ENCODE data around the gene INSM1. TPM values are rescaled to one million over a fixed set of nuclear protein-coding genes. Genes with fewer than 3 reads are reported as not detected.

INSM1 gene
- total and polyA plus RNA-seq, 10 of the 15 experiments (the other 5 are each of a cell fraction or from before 2014, with no cell fraction given) = 0.03 to 0.11 (median 0.04) TPM; not detected in 7

DNA sequence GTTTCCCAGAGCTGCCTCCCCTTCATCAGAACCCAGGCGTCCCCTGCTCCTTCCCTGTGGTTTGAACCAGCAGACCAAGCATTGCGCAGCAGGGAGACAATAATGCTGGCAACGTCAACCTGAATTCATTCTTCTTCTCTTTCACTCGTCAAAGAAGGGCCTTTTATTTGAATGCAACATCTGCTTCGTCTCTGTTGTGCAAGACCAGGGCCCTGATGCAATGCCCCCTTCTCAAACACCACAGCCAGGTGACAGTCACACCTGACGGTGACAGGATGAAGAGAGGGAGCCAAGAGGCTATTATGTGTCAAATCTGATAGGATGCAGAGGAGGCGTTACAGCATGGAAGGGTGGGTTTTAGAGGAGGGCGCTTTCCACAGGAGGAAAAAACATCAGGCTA, 8.0 kb downstream of the INSM1 start:
- in situ Hi-C loops (cut with MboI) = no loop called here
- no peak overlapping the region for H3K9ac ChIP-seq (ENCODE audit: control insufficient read depth, insufficient read depth, low read length)
- no peaks in the 10 kb centered on the region for H3K4me1 ChIP-seq (ENCODE audit: control insufficient read depth, insufficient read depth, low read length)
- no peak overlapping the region for H2AFZ ChIP-seq (ENCODE audit: control insufficient read depth, low read depth, low read length)
- no peak overlapping the region for H3K4me3 ChIP-seq
- no peak for FAIRE-seq
- intact Hi-C loops (cut with micrococcal nuclease; ENCODE audit: unreplicated experiment) = loop anchor here (5.0 kb wide), 1 partner anchor 191 kb away; no protein-coding TSS in a partner anchor
- ChIA-PET RAD21 (ENCODE audit: unreplicated experiment) (no interaction called here), CTCF (no interaction called here), POLR2A (no interaction called here), SMC1A (ENCODE audit: uncharacterized antibody, unreplicated experiment) (no interaction called here)
- no peak overlapping the region for H3K27ac ChIP-seq (ENCODE audit: control insufficient read depth, insufficient read depth)
- no peaks in the 10 kb centered on the region; the same call in 2 of the 3 replicates for H3K9me3 ChIP-seq (replicated peaks; ENCODE audit: control insufficient read depth, insufficient read depth, low read length)
- WGBS (ENCODE audit: insufficient coverage, insufficient replicate concordance, low lambda C conversion rate, missing lambda C conversion rate) = 20% methylated on average over 8 of the region's 8 CpGs
- TF ChIP-seq NBN (IDR thresholded peaks at IDR 0.05) = no peak
- H3K79me2 ChIP-seq (ENCODE audit: control insufficient read depth, insufficient read depth, low read length) = no peaks in the 10 kb centered on the region
- H3K36me3 ChIP-seq (ENCODE audit: control insufficient read depth in 2 of 2, insufficient read depth in 2 of 2, low read length in 1 of 2) = no peaks in the 10 kb centered on the region
- H4K20me1 ChIP-seq (ENCODE audit: control insufficient read depth, insufficient read depth) = no peaks in the 10 kb centered on the region
- no peak for ATAC-seq
- peaks cover 2 to 4% of the 10 kb centered on the region in 2 experiments; a peak in 3 of 4 replicates for H3K27me3 ChIP-seq (replicated peaks in 1 of 2; ENCODE audit: control insufficient read depth in 2 of 2, insufficient read depth in 2 of 2, low read length in 1 of 2)
- no peak overlapping the region for H3K4me2 ChIP-seq (ENCODE audit: control insufficient read depth, insufficient read depth)
- no peak for DNase-seq (ENCODE audit: low read depth, low spot score)
- BruUV-seq (replicated peaks) = no TSS peak

DNA sequence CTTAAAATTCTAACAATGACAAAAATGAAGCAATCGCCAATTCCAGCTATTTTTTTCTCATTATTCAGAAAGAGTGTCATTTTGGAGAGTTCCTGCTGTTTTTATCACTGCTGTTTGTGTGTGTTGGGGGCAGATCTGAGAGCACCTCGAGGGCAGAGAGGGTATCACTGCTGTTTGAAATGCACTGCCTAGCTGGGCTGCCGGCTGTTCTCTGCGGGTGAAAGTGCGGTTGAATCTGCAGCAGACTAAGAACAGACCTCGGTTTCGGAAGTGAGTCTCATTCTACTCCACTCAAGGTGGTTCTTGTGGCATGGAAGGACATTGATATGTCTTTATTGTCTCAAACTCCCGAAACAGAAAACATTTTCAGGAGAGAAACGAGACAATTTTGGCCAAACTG, 18.3 kb downstream of the INSM1 start:
- Histone ChIP-seq H3K4me2 (ENCODE audit: control insufficient read depth, insufficient read depth) (no peak overlapping the region), H3K9me3 (replicated peaks; ENCODE audit: control insufficient read depth, insufficient read depth, low read length) (no peaks in the 10 kb centered on the region), H2AFZ (ENCODE audit: control insufficient read depth, low read depth, low read length) (no peak overlapping the region), H3K9ac (ENCODE audit: control insufficient read depth, insufficient read depth, low read length) (no peak overlapping the region), H3K27ac (ENCODE audit: control insufficient read depth, insufficient read depth) (no peak overlapping the region), H3K4me1 (ENCODE audit: control insufficient read depth, insufficient read depth, low read length) (no peaks in the 10 kb centered on the region), H3K79me2 (ENCODE audit: control insufficient read depth, insufficient read depth, low read length) (no peaks in the 10 kb centered on the region), H3K36me3 (ENCODE audit: control insufficient read depth in 2 of 2, insufficient read depth in 2 of 2, low read length in 1 of 2) (no peaks in the 10 kb centered on the region), H4K20me1 (ENCODE audit: control insufficient read depth, insufficient read depth) (no peaks in the 10 kb centered on the region), H3K27me3 (replicated peaks in 1 of 2; ENCODE audit: control insufficient read depth in 2 of 2, insufficient read depth in 2 of 2, low read length in 1 of 2) (no peaks in the 10 kb centered on the region), H3K4me3 (no peak overlapping the region)
- no peak for TF ChIP-seq NFYB (IDR thresholded peaks at IDR 0.05; ENCODE audit: insufficient read depth, low read depth, low read length)
- TF ChIP-seq PAX8 (IDR thresholded peaks at IDR 0.05) = no peak
- TF ChIP-seq ZNF384 (IDR thresholded peaks at IDR 0.05; ENCODE audit: borderline replicate concordance, low read depth, low read length) = no peak
- no peak for TF ChIP-seq NFXL1 (IDR thresholded peaks at IDR 0.05; ENCODE audit: borderline replicate concordance)
- no peak for TF ChIP-seq NFIC (IDR thresholded peaks at IDR 0.05; ENCODE audit: low read depth, low read length)
- no peak for TF ChIP-seq TCF3 (IDR thresholded peaks at IDR 0.05; ENCODE audit: borderline replicate concordance, insufficient read depth, low read depth, low read length)
- TF ChIP-seq ZSCAN29 (IDR thresholded peaks at IDR 0.05) = no peak
- no peak for TF ChIP-seq RCOR1 (conservative IDR thresholded peaks at IDR 0.05; ENCODE audit: low read depth, low read length)
- BruUV-seq (replicated peaks) = no TSS peak
- ATAC-seq (no peak), DNase-seq (ENCODE audit: low read depth, low spot score) (no peak), FAIRE-seq (no peak)
- POLR2A ChIA-PET = no interaction called here
- SMC1A ChIA-PET (ENCODE audit: uncharacterized antibody, unreplicated experiment) = no interaction called here
- in situ Hi-C loops (cut with MboI) = no loop called here
- 39% methylated on average over 9 of the region's 9 CpGs for WGBS (ENCODE audit: insufficient coverage, insufficient replicate concordance, low lambda C conversion rate, missing lambda C conversion rate)
- RAD21 ChIA-PET (ENCODE audit: unreplicated experiment) = interaction anchor here (0.6 kb wide), 1 partner anchor 8 kb away, joined by 3 read pairs; no protein-coding TSS in a partner anchor
- CTCF ChIA-PET = no interaction called here
- intact Hi-C loops (cut with micrococcal nuclease; ENCODE audit: unreplicated experiment) = no loop called here

All from GM12878 (cell line).